SK-N-SH treated with all-trans-retinoic acid at 6 μM for 48 hours (cell line): ENCODE data around the gene NUB1.

Source experiments
- ATAC-seq: fragments of 200-7000 bp; cut with Tn5 transposase; 3 replicates; pipeline ENCODE4 v1.9.1; 2020; ENCODE audit warnings: mild to moderate bottlenecking, moderate library complexity
- ARNTL ChIP-seq: fragments of 450-650 bp; formaldehyde crosslinking; IDR thresholded peaks from 2 replicates; pipeline ENCODE4 v1.5.0; 2020; ENCODE audit warnings: low read depth, mild to moderate bottlenecking, moderate library complexity, borderline replicate concordance
- CREB5 ChIP-seq: fragments of 250-450 bp; sonication (Bioruptor Pico); IDR thresholded peaks from 2 replicates; pipeline ENCODE4 v1.5.1; 2020; ENCODE audit warnings: low read depth, mild to moderate bottlenecking, moderate library complexity
- CSDC2 ChIP-seq: fragments of 250-450 bp; sonication (Bioruptor Pico); IDR thresholded peaks from 2 replicates; pipeline ENCODE4 v1.5.0; 2020; ENCODE audit warnings: mild to moderate bottlenecking, moderate library complexity
- ESRRG ChIP-seq: fragments of 250-450 bp; sonication (Bioruptor Pico); IDR thresholded peaks from 2 replicates; pipeline ENCODE4 v1.6.1; 2021; ENCODE audit warnings: mild to moderate bottlenecking
- OSR1 ChIP-seq: fragments of 250-450 bp; sonication (Bioruptor Pico); IDR thresholded peaks from 2 replicates; pipeline ENCODE4 v1.8.0; 2022; ENCODE audit warnings: moderate library complexity, mild to moderate bottlenecking, inconsistent platforms
- POU6F1 ChIP-seq: fragments of 250-450 bp; sonication (Bioruptor Pico); IDR thresholded peaks from 2 replicates; pipeline ENCODE4 v1.8.0; 2021; ENCODE audit warnings: low read depth, mild to moderate bottlenecking, moderate library complexity, borderline replicate concordance
- PPARA ChIP-seq: fragments of 250-450 bp; sonication (Bioruptor Pico); IDR thresholded peaks from 2 replicates; pipeline ENCODE4 v1.5.0; 2020; ENCODE audit warnings: mild to moderate bottlenecking, borderline replicate concordance
- RARB ChIP-seq: fragments of 250-450 bp; sonication (Bioruptor Pico); IDR thresholded peaks from 2 replicates; pipeline ENCODE4 v1.8.0; 2021; ENCODE audit warnings: mild to moderate bottlenecking, moderate library complexity
- SNAI2 ChIP-seq: fragments of 250-450 bp; sonication (Bioruptor Pico); IDR thresholded peaks from 2 replicates; pipeline ENCODE4 v1.5.0; 2020; ENCODE audit warnings: mild to moderate bottlenecking, moderate library complexity
- TOX ChIP-seq: fragments of 250-450 bp; sonication (Bioruptor Pico); IDR thresholded peaks from 2 replicates; pipeline ENCODE4 v1.8.0; 2021; ENCODE audit warnings: mild to moderate bottlenecking, moderate library complexity, borderline replicate concordance
- TSHZ2 ChIP-seq: fragments of 250-450 bp; sonication (Bioruptor Pico); IDR thresholded peaks from 2 replicates; pipeline ENCODE4 v1.5.0; 2020; ENCODE audit warnings: mild to moderate bottlenecking, moderate library complexity
- ZC3H10 ChIP-seq: fragments of 250-450 bp; sonication (Bioruptor Pico); IDR thresholded peaks from 2 replicates; pipeline ENCODE4 v1.5.1; 2021; ENCODE audit warnings: mild to moderate bottlenecking, moderate library complexity
- ZFP30 ChIP-seq: fragments of 450-650 bp; formaldehyde crosslinking; IDR thresholded peaks from 2 replicates; pipeline ENCODE4 v1.5.0; 2022; ENCODE audit warnings: mild to moderate bottlenecking, moderate library complexity
- ZNF565 ChIP-seq: fragments of 450-650 bp; formaldehyde crosslinking; conservative IDR thresholded peaks from 2 replicates; pipeline ENCODE4 v1.5.0; 2020; ENCODE audit warnings: low read depth, mild to moderate bottlenecking, moderate library complexity
- ZNF70 ChIP-seq: fragments of 450-650 bp; formaldehyde crosslinking; IDR thresholded peaks from 2 replicates; pipeline ENCODE4 v1.5.0; 2020; ENCODE audit warnings: mild to moderate bottlenecking, moderate library complexity
- ZNF8 ChIP-seq: fragments of 450-650 bp; formaldehyde crosslinking; IDR thresholded peaks from 2 replicates; pipeline ENCODE4 v1.5.0; 2020; ENCODE audit warnings: mild to moderate bottlenecking, moderate library complexity

NUB1 gene

GRCh38 chr7:151317936-151318335 is 23.7 kb upstream of the NUB1 start (continued):
- TF ChIP-seq TSHZ2 (CRISPR knock-in tag) = no peak
- no peak for TF ChIP-seq OSR1 (CRISPR knock-in tag)

- ATAC-seq = no peak
- TF ChIP-seq SNAI2 (CRISPR knock-in tag) (no peak), POU6F1 (CRISPR knock-in tag) (no peak), CSDC2 (CRISPR knock-in tag) (no peak)
These were observed 22.4 kb upstream of the NUB1 start for GRCh38 chr7:151319189-151319588.

GRCh38 chr7:151320263-151320845 is 21.3 kb upstream of the NUB1 start:
- TF ChIP-seq OSR1 (CRISPR knock-in tag) (no peak), TSHZ2 (CRISPR knock-in tag) (no peak), ZNF565 (CRISPR knock-in tag) (no peak), RARB (CRISPR knock-in tag) (no peak), TOX (no peak), ZFP30 (no peak)
- no peak for ATAC-seq

- TF ChIP-seq ZNF565 (CRISPR knock-in tag) (no peak), ZC3H10 (CRISPR knock-in tag) (no peak), SNAI2 (CRISPR knock-in tag) (no peak), CREB5 (no peak), ZNF8 (CRISPR knock-in tag) (no peak), TOX (no peak), OSR1 (CRISPR knock-in tag) (no peak), TSHZ2 (CRISPR knock-in tag) (no peak), ARNTL (CRISPR knock-in tag) (no peak), ZNF70 (CRISPR knock-in tag) (no peak), ESRRG (no peak), PPARA (CRISPR knock-in tag) (no peak)
- TF ChIP-seq, all 23 proteins: peak for 0
- ATAC-seq = no peak
These were observed 20.3 kb upstream of the NUB1 start for GRCh38 chr7:151321341-151321740.
